Lower lobe of right lung (tissue), 2 donors: ENCODE data around the gene RNFT2. TPM values are rescaled to one million over a fixed set of nuclear protein-coding genes. Genes with fewer than 3 reads are reported as not detected.

ENCODE experiments used
- ATAC-seq, 2 donors: fragments of 200-7000 bp; cut with Tn5 transposase; one replicate each; pipeline ENCODE4 v1.9.1; 2020 to 2022; ENCODE audit warnings: mild to moderate bottlenecking in 2 of 2, moderate library complexity in 2 of 2
- DNase-seq: peaks from one replicate; pipeline ENCODE4 v3.0.0-alpha.2; 2020
- H3K27ac ChIP-seq: fragments of 200-600 bp; one replicate; pipeline ENCODE4 v1.8.0; 2022
- H3K27me3 ChIP-seq: fragments of 200-600 bp; one replicate; pipeline ENCODE4 v1.8.0; 2022; ENCODE audit warnings: low read depth
- H3K36me3 ChIP-seq: fragments of 200-600 bp; one replicate; pipeline ENCODE4 v1.8.0; 2022; ENCODE audit warnings: mild to moderate bottlenecking
- H3K4me1 ChIP-seq: fragments of 200-600 bp; one replicate; pipeline ENCODE4 v1.8.0; 2022
- H3K4me3 ChIP-seq: fragments of 200-600 bp; one replicate; pipeline ENCODE4 v1.8.0; 2022; ENCODE audit warnings: mild to moderate bottlenecking
- H3K9me3 ChIP-seq: fragments of 200-600 bp; one replicate; pipeline ENCODE4 v1.8.0; 2022
- CTCF ChIP-seq: fragments of 200-600 bp; IDR thresholded peaks from one replicate; pipeline ENCODE4 v1.8.0; 2022; ENCODE audit warnings: antibody characterized with exemption, mild to moderate bottlenecking
- intact Hi-C: fragments of 100-400 bp; cut with DNase I; formaldehyde crosslinking; loops from one replicate; pipeline ENCODE4 v1.11.0; 2022
- total RNA-seq: library from RNA; stranded (reverse); fragmentation: NEBNext Ultra II Directional; extraction: Animal tissue kit (Norgen Biotek cat#: 25700); gene quantifications from one replicate; pipeline ENCODE4 v1.2.1, GENCODE V29; 2021
- donor health status: DM: no; HTN: yes; CAD: no; lungs with severe emphysema.

RNFT2 gene
- total RNA-seq, 1 donor from 2014 or later = 3.3 TPM

GRCh38 chr12:116697716-116698115 lies 40.4 kb upstream of the RNFT2 start:
- Histone ChIP-seq H3K27me3 (peaks cover 12% of the 10 kb centered on the region), H3K9me3 (no peaks in the 10 kb centered on the region), H3K27ac (no peak overlapping the region), H3K4me1 (peaks cover 34% of the 10 kb centered on the region), H3K36me3 (no peaks in the 10 kb centered on the region), H3K4me3 (no peak overlapping the region)
- TF ChIP-seq CTCF = no peak
- DNase-seq (no peak), ATAC-seq (peak; percentile 47 to 68)
- intact Hi-C loops = no loop called here

GRCh38 chr12:116698116-116698515 lies 40.0 kb upstream of the RNFT2 start:
- no peak for DNase-seq
- Histone ChIP-seq H3K4me3 (no peak overlapping the region), H3K9me3 (no peaks in the 10 kb centered on the region), H3K4me1 (peaks cover 30% of the 10 kb centered on the region), H3K27ac (no peak overlapping the region), H3K27me3 (peaks cover 12% of the 10 kb centered on the region), H3K36me3 (no peaks in the 10 kb centered on the region)
- ATAC-seq = peak in 1 of 2 donors; percentile 71
- intact Hi-C loops = no loop called here
- no peak for TF ChIP-seq CTCF

GRCh38 chr12:116698554-116699075 lies 39.5 kb upstream of the RNFT2 start:
- no peak for ATAC-seq
- no peak for TF ChIP-seq CTCF
- intact Hi-C loops = no loop called here
- no peak overlapping the region for H3K27ac ChIP-seq
- H3K4me1 ChIP-seq = peaks cover 25% of the 10 kb centered on the region
- H3K27me3 ChIP-seq = peaks cover 9% of the 10 kb centered on the region
- H3K9me3 ChIP-seq = no peaks in the 10 kb centered on the region
- no peak overlapping the region for H3K4me3 ChIP-seq
- DNase-seq = no peak
- H3K36me3 ChIP-seq = no peaks in the 10 kb centered on the region

- ATAC-seq (no peak), DNase-seq (no peak)
- Histone ChIP-seq H3K27me3 (no peaks in the 10 kb centered on the region), H3K9me3 (no peaks in the 10 kb centered on the region), H3K27ac (no peak overlapping the region), H3K4me3 (no peak overlapping the region), H3K4me1 (peaks cover 13% of the 10 kb centered on the region), H3K36me3 (no peaks in the 10 kb centered on the region)
- intact Hi-C loops = no loop called here
- no peak for TF ChIP-seq CTCF
Measured at GRCh38 chr12:116700066-116700465, 38.0 kb upstream of the RNFT2 start.

- Histone ChIP-seq H3K4me3 (no peak overlapping the region), H3K9me3 (no peaks in the 10 kb centered on the region), H3K27me3 (no peaks in the 10 kb centered on the region), H3K36me3 (no peaks in the 10 kb centered on the region), H3K4me1 (peaks cover 11% of the 10 kb centered on the region), H3K27ac (no peak overlapping the region)
- intact Hi-C loops = no loop called here
- ATAC-seq = no peak
- DNase-seq = no peak
- no peak for TF ChIP-seq CTCF
Measured at GRCh38 chr12:116701432-116701831, 36.7 kb upstream of the RNFT2 start.
